Measurements from ENCODE around the gene SMAP2.

Gene SMAP2

DNA sequence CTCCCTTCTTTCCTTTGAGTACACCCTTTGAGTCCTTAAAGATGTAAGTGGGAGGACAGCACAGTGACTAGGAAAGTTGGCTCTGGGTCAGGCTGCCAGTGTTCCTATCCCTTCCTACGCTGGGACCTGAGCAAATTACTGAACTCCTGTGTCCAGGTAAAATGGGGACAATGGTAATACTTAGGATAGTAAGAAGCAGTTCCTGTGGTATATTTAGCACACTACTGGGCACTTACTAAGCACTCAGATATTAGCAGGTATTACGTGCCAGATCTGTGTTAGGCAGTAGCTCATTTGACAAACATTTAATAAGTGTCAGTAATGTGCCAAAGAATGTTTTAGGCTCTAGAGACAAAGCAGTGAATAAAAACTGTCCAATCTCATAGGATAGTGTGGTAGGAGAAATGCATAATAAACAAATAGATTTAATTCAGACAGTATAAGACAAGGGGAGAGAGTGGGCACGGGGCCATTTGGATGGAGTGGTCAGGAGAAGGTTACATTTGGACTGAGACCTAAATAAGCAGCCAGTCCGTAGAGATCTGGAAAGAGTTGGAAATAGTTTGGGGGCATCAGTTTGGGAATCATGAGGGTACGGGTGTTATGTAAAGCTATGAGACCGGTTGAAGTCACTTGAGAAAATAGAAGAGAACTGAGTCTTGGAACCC, 50.6 kb downstream of the SMAP2 start:
- CTCF ChIA-PET: interaction anchor here (0.7 to 3.2 kb wide), 2 partner anchors 13 to 14 kb away, joined by 3 to 15 read pairs; no protein-coding TSS in a partner anchor
- Mint-ChIP-seq H3K36me3 (peaks cover 65% of the 10 kb centered on the region), H3K4me1 (peaks cover 2% of the 10 kb centered on the region), H3K27ac (no peak overlapping the region), H3K9me3 (no peaks in the 10 kb centered on the region), H3K27me3 (no peaks in the 10 kb centered on the region), H3K4me3 (no peak overlapping the region)
- no peak for DNase-seq

DNA sequence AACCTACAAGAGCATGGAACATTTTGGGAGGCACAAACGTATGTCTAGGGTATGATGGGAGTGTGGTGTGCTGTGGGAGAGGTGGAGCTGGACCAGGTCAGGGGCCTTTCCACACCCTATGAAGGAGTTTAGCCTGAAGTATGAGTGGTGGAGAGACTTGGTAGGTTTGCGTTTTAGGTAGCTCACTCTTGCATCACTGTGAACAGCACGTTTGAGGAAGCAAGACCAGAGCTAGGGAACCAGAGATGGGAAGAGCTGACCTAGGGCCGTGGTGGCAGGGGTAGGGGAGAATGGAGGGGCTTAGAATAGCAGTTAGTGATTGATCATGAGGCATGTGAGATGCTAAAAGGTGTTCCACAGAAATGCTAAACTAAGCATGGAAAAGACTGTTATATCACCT, 51.7 kb downstream of the SMAP2 start:
- no peaks in the 10 kb centered on the region for H3K9me3 Mint-ChIP-seq
- no peak for DNase-seq
- no peaks in the 10 kb centered on the region for H3K27me3 Mint-ChIP-seq
- H3K4me3 Mint-ChIP-seq: no peak overlapping the region
- CTCF ChIA-PET: interaction anchor here (3.2 kb wide), 1 partner anchor 13 kb away, joined by 15 read pairs; no protein-coding TSS in a partner anchor
- no peak overlapping the region for H3K27ac Mint-ChIP-seq
- peaks cover 2% of the 10 kb centered on the region for H3K4me1 Mint-ChIP-seq
- H3K36me3 Mint-ChIP-seq: peaks cover 56% of the 10 kb centered on the region

DNA sequence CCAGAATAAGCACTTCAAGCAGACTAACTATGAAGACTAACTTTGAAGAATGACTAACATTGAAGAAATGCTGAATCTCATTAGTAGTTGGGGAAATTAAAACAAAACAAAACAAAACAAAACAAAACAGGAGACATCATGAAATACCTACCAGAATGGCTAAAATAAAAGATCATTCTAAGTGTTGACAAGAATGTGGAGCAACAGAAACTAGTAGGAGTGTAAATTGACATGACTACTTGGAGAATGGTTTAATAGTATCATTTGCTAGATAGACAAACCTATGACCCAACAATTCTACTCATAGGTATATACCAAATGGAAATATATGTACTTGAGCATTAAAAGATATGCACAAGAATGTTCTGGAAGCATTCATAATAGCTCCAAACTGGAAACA, 57.9 kb downstream of the SMAP2 start:
- CTCF ChIA-PET: interaction anchor here (1.9 kb wide), 1 partner anchor 8 kb away, joined by 9 read pairs; no protein-coding TSS in a partner anchor
- H3K27me3 Mint-ChIP-seq: no peaks in the 10 kb centered on the region
- no peaks in the 10 kb centered on the region for H3K4me1 Mint-ChIP-seq
- H3K36me3 Mint-ChIP-seq: peaks cover 14% of the 10 kb centered on the region
- peak overlapping the region; percentile 16 for H3K27ac Mint-ChIP-seq
- H3K4me3 Mint-ChIP-seq: no peak overlapping the region
- no peaks in the 10 kb centered on the region for H3K9me3 Mint-ChIP-seq
- DNase-seq: no peak

DNA sequence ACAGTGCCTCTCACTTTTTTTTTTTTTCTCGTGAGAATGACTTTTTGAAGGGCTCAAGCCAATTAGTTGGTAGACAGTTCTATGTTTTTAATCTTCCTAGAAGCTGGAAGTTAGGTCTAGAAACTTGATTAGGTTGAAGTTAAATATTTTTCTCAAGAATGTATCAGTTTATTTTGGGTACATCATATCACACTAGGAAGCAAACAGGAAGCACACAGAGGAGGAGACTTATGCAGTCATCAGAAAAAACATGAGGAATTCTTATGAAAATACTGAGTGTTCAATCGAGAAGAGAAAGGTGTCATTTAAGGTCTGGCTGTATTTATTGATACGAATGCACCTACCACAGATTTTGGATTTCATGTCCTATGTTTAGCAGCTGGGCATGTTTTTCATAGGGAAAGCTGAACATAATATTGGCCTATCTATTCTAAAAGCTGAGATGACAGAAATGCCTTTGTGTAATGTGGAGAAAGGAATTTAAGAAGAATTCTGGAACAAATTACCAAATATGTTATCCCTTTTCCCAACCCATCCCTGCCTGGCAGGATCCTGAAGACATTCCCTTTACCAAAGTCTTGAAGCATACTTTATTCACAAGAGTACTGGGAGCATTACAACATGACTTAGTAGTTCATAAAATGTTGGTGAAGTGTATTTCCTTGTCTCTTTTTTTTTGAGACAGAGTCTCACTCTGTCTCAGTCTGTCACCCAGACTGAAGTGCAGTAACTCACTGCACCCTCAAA, 59.3 kb downstream of the SMAP2 start:
- CTCF ChIA-PET: interaction anchor here (0.8 to 1.4 kb wide), 2 partner anchors 28 to 280 kb away, joined by 4 read pairs; no protein-coding TSS in a partner anchor
- Mint-ChIP-seq H3K4me3 (no peak overlapping the region), H3K27me3 (no peaks in the 10 kb centered on the region), H3K4me1 (no peaks in the 10 kb centered on the region), H3K27ac (no peak overlapping the region), H3K36me3 (peaks cover 8% of the 10 kb centered on the region), H3K9me3 (no peaks in the 10 kb centered on the region)
- no peak for DNase-seq

DNA sequence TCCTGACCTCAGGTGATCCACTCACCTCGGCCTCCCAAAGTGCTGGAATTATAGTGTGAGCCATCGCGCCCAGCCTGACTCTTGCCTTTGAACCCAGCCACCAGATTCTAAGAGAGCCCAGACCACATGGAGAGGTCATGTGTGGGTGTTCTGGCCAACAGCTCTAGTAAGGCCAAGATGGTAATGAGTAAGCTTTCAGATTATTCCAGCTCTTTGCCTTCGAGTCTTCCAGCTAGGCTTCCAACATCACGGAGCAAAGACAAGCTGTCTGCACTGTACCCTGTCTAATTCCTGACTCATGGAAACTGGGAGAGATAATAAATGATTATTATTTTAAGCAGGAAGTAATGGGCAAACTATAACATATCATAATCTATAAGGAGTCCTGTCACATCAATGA, 61.9 kb downstream of the SMAP2 start:
- Mint-ChIP-seq H3K4me3 (no peak overlapping the region), H3K4me1 (no peaks in the 10 kb centered on the region), H3K27me3 (no peaks in the 10 kb centered on the region), H3K36me3 (peaks cover 8% of the 10 kb centered on the region), H3K27ac (no peak overlapping the region), H3K9me3 (peaks cover 5% of the 10 kb centered on the region)
- DNase-seq: no peak
- CTCF ChIA-PET: no interaction called here

DNA sequence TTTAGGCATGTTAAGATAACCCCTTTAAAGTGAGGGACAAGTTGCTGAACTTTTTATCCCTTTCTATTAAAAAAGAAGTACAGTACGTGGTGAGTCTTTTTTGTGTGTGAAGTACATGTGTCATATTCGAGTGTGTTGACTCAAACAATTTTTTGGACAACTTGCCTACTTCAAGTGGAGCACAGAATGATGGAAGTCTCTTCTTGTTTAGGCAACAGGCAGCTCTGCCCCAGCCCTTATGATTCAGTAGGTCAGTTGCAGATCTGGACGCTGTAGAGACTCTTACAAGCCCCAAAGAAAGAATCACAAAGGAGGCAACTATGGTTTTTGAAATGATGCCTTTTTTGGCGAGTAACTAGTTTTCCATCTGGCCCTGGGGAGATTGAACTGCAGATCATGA, 62.3 kb downstream of the SMAP2 start:
- peaks cover 8% of the 10 kb centered on the region for H3K36me3 Mint-ChIP-seq
- H3K27ac Mint-ChIP-seq: no peak overlapping the region
- no peaks in the 10 kb centered on the region for H3K4me1 Mint-ChIP-seq
- H3K27me3 Mint-ChIP-seq: no peaks in the 10 kb centered on the region
- peaks cover 5% of the 10 kb centered on the region for H3K9me3 Mint-ChIP-seq
- CTCF ChIA-PET: interaction anchor here (0.6 kb wide), 1 partner anchor 90 kb away, joined by 3 read pairs; no protein-coding TSS in a partner anchor
- DNase-seq: no peak
- H3K4me3 Mint-ChIP-seq: no peak overlapping the region

DNA sequence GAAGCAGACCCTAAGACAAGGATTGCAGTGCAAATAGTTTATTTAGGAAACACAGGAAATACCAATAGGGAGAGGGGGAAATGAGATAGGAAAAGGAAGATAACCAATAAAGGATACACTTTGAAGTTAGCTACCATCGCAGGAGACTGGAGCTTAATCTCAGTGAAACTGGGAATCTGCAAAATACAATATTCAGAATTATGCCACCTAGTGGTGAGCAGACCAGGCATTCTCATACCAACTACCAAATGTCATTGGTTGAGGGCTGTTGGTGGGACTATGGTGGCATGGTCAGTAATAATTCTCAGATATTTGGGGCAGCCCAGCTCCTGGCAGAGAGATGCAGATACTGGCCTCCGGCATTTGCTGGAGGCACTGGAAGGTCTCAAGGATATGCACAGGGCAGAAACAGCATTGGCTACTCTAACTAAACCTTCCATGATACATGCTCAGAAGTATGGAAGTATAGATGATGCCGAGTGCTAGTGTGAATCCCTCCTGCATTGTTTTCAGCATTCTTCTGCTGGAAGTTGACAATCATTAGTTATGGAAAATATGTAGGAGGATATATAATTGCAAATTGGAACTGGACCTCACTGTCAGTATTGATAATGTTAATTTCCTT, 65.0 kb downstream of the SMAP2 start:
- H3K27ac Mint-ChIP-seq: no peak overlapping the region
- peak; percentile 32 for DNase-seq
- H3K9me3 Mint-ChIP-seq: peaks cover 5% of the 10 kb centered on the region

DNA sequence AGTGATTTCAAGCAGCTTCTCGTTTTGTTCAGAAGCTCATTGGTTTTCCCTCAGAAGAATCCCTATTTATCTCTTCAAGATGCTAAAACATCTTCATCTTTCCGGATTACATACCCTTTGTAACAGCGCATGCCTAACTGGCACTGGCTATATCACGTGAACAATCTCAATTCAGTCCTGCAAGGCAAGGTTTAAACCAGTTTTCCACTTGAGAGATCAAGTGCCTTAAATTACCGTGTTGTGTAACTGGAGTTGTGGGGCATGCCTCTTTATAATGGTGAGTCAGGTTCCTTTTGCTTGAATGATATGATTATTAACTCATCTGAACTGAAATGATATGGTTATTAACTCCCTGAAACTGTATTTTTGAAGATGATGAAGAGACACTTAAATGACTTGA, 65.7 kb downstream of the SMAP2 start:
- DNase-seq: no peak
- peaks cover 5% of the 10 kb centered on the region for H3K9me3 Mint-ChIP-seq
- no peak overlapping the region for H3K4me3 Mint-ChIP-seq
- CTCF ChIA-PET: interaction anchor here (0.9 to 3.5 kb wide), 3 partner anchors 9 to 23 kb away, joined by 3 to 15 read pairs (median 9); no protein-coding TSS in a partner anchor
- H3K27ac Mint-ChIP-seq: no peak overlapping the region
- H3K27me3 Mint-ChIP-seq: no peaks in the 10 kb centered on the region
- H3K36me3 Mint-ChIP-seq: peaks cover 7% of the 10 kb centered on the region
- no peaks in the 10 kb centered on the region for H3K4me1 Mint-ChIP-seq

More for the DNA sequence above, 65.0 kb downstream of the SMAP2 start:
- Mint-ChIP-seq H3K4me1 (no peaks in the 10 kb centered on the region), H3K36me3 (peaks cover 5% of the 10 kb centered on the region), H3K4me3 (no peak overlapping the region), H3K27me3 (no peaks in the 10 kb centered on the region)
- CTCF ChIA-PET: interaction anchor here (0.9 to 3.5 kb wide), 8 partner anchors 8 to 305 kb away, joined by 3 to 15 read pairs (median 5); no protein-coding TSS in a partner anchor

DNA sequence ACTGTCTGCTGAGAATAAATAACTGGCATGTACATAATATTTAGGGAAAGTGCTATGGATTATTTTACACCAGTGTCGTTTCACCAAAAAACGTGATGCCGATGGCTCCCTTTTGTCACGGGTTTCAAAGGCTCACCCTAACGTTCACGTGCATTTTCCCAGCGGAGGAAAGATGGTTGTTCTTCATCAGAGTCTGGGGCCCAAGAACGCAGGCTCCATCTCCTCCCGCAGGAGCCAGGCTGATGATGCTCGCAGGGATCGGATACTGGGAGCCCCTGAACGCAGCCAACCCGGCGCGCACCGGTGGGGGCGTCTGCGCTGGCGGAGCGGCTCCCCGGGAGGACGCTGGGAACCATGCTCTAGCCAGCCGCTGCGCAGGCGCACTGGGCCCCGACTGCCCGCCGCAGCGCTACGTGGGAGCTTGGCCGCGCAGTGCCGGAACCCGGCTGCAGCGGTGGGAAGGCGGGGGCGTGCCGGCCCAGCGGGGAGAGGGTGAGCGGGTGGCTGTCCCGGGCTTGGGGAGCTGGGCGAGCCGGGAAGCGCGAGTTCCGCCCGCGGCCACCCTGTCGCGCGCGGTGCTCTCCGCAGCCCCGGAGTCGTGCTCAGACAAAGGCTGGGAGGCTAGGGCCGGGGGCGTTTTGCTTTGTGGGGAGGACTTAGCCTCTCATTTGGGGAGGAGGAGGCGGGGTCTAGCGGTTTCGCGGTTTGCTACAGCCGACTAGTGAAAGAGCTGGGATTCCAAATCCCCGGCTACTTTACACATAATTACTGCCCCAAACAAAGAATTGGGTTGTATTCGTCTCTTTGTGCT, 76.4 kb downstream of the SMAP2 start, which contains the start of gene ZFP69B:
ZFP69B (plus strand) TSS at position 793 of the 811 bp plus-strand sequence. CDS start 486 bp downstream, outside the sequence.
- peaks cover 58% of the 10 kb centered on the region for H3K36me3 Mint-ChIP-seq
- H3K27ac Mint-ChIP-seq: peak within 1 kb of the TSS; percentile 95
- peaks cover 48% of the 10 kb centered on the region for H3K9me3 Mint-ChIP-seq
- DNase-seq: peak; percentile 91
- H3K4me1 Mint-ChIP-seq: peaks cover 29% of the 10 kb centered on the region
- no peaks in the 10 kb centered on the region for H3K27me3 Mint-ChIP-seq
- CTCF ChIA-PET: interaction anchor here (0.7 to 1.5 kb wide), 3 partner anchors 83 to 306 kb away, joined by 3 to 7 read pairs (median 5); no protein-coding TSS in a partner anchor
- peak within 1 kb of the TSS; percentile 82 for H3K4me3 Mint-ChIP-seq

DNA sequence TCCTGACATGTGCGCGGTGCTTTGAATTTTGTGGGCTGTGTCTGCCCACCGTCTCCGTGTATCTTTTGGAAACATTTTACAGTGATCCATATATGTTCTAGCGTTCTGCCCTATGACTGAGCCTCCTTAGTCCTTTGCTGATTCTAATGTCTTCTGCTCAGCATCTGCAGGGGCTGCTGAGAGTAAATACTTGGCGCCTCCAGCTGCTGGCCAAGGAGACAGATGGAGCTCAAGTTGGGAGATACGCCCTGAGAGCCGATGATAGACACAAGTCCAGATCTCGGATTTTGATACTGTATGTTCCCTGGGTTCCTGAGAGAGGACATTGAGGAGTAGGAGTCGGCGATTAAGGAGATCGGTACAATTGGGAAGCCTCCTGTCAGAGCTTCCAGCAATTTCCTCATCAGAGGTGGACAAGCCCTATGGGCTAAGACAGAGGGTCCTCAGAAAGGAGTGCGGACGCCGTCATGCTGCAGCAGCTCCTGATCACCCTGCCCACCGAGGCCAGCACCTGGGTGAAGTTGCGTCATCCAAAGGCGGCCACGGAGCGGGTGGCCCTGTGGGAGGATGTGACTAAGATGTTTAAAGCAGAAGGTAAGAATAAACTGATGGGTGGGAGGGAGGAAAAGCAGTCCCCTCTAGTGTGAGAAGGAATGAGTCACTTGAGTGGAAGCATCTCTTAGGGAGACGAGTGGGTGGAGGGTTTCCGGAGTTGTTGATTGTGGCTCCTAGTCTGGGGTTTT, 77.1 kb downstream of the SMAP2 start:
- CTCF ChIA-PET: interaction anchor here (0.7 to 1.5 kb wide), 4 partner anchors 81 to 306 kb away, joined by 3 to 7 read pairs (median 4); no protein-coding TSS in a partner anchor
- Mint-ChIP-seq H3K27ac (peak overlapping the region; percentile 95), H3K36me3 (peaks cover 60% of the 10 kb centered on the region), H3K4me1 (peaks cover 29% of the 10 kb centered on the region), H3K27me3 (no peaks in the 10 kb centered on the region), H3K9me3 (peaks cover 53% of the 10 kb centered on the region), H3K4me3 (peak overlapping the region; percentile 82)
- DNase-seq: peak; percentile 74

DNA sequence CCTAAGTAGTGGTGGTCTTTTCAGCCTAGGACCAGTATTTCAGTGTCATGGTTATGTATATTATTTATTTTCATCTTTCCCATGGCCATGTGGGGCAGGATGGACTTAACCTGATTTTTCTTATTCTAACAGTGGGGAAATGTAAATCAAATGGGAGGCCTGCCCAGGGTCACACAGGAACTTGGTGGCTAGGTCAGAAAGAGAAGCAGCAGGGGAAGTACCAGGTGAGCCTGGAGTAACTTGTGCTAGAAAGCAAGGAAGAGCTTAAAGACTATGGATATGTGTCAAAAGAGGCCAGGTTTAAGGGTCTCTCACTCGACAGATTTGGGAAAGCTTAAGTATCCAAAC, 77.7 kb downstream of the SMAP2 start:
- Mint-ChIP-seq H3K27me3 (no peaks in the 10 kb centered on the region), H3K36me3 (peaks cover 61% of the 10 kb centered on the region), H3K27ac (peak overlapping the region; percentile 95), H3K4me3 (peak overlapping the region; percentile 82), H3K9me3 (peaks cover 55% of the 10 kb centered on the region), H3K4me1 (peaks cover 29% of the 10 kb centered on the region)
- DNase-seq: no peak
- CTCF ChIA-PET: interaction anchor here (0.7 to 1.5 kb wide), 3 partner anchors 81 to 113 kb away, joined by 3 to 5 read pairs (median 4); no protein-coding TSS in a partner anchor

DNA sequence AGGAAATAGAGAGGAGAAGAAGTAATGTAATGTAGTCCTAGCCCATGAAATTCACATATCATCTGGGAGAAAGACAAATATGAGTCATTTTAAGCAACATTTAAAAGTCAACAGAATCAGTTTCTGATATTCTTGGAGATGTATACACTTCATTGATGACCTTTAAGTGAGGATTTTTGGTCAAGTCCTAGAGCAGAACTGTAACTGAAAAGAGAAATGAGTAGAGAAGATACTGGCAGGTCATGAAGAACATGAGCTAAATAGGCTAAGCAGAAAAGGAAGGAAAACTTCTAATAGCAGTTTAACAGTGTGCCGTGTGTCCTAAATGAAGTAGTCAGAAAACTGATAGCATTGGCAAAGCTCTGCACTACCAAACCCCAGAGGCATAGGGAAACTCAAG, 81.3 kb downstream of the SMAP2 start:
- no peak overlapping the region for H3K27ac Mint-ChIP-seq
- peaks cover 28% of the 10 kb centered on the region for H3K4me1 Mint-ChIP-seq
- no peaks in the 10 kb centered on the region for H3K27me3 Mint-ChIP-seq
- no peak for DNase-seq
- CTCF ChIA-PET: no interaction called here
- H3K4me3 Mint-ChIP-seq: no peak overlapping the region
- H3K36me3 Mint-ChIP-seq: peaks cover 89% of the 10 kb centered on the region
- peaks cover 78% of the 10 kb centered on the region for H3K9me3 Mint-ChIP-seq
